ENCODE data around the gene ACOXL. TPM values are rescaled to one million over a fixed set of nuclear protein-coding genes. Genes with fewer than 3 reads are reported as not detected.

Gene ACOXL
- total and polyA plus RNA-seq, 4 donors: 4.4 to 32.8 (median 12.2) TPM

DNA sequence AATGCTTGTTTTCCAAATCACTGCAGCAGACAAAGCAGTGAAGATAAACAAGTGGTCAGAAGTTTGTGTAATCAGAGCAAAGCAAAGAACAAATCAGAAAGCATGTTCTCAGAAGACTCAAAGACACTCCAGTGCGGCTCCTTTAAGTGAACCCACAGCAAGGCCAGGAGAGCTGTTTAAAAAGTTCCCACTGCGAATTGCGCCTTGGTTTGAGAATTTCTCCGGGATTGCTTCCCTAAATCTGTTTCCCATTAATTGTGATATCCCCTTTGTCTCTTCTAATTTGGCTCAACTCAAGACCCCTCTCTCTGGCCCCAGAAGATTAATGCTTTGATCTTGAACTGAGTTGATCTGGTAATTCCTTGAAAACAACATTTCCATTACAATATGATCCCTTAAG lies 265.9 kb downstream of the ACOXL start:
- DNase-seq (peak; percentile 32 to 77 (median 76)), ATAC-seq (ENCODE audit: insufficient read depth, low FRiP score) (no peak)
- Histone ChIP-seq H3K4me3 (no peak overlapping the region), H3K4me1 (ENCODE audit: control insufficient read depth in 5 of 5, insufficient read depth in 5 of 5, low read length in 5 of 5) (peaks cover 0 to 30% (median 4%) of the 10 kb centered on the region in 5 donors), H3K9ac (ENCODE audit: insufficient read depth in 1 of 2, low read length in 2 of 2) (peak overlapping the region in 1 of 2 donors; percentile 46), H3K36me3 (ENCODE audit: control insufficient read depth in 4 of 4, insufficient read depth in 4 of 4, low read length in 4 of 4) (peaks cover 0 to 2% (median 0%) of the 10 kb centered on the region in 4 donors), H3K9me3 (ENCODE audit: control insufficient read depth in 4 of 4, insufficient read depth in 3 of 4, low read length in 3 of 4) (peaks cover 0 to 2% (median under 1%) of the 10 kb centered on the region in 4 donors), H3K27me3 (ENCODE audit: control insufficient read depth in 3 of 3, insufficient read depth in 3 of 3, low read length in 2 of 3) (no peaks in the 10 kb centered on the region), H3K27ac (ENCODE audit: low read depth in 1 of 2, low read length in 1 of 2) (no peak overlapping the region)
- WGBS, 2 donors: 43 to 74% methylated on average over 4 of the region's 4 CpGs
- TF ChIP-seq CTCF (IDR thresholded peaks at IDR 0.05; ENCODE audit: control extremely low read depth, extremely low read depth): no peak

DNA sequence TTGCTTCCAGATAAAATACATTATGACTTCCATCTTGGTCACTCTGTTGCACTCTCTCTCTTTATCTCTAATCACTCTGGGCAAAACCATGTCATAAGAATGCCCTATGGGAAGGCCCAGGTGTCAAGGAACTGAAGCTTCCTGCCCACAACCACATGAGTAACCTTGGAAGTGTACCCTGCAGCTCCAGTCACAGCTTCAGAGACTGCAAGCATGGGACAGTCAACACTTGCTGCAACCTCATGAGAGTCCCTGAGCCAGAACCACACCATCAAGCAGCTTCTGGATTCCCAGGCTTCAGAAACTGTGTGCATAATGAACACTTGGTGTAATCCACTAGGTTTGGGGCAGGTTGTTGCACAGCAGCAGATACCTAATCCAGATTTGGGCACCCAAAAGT lies 267.3 kb downstream of the ACOXL start:
- peaks cover 0 to 2% (median under 1%) of the 10 kb centered on the region in 4 donors for H3K9me3 ChIP-seq (ENCODE audit: control insufficient read depth in 4 of 4, insufficient read depth in 3 of 4, low read length in 3 of 4)
- no peak overlapping the region for H3K27ac ChIP-seq (ENCODE audit: low read depth in 1 of 2, low read length in 1 of 2)
- H3K9ac ChIP-seq (ENCODE audit: insufficient read depth in 1 of 2, low read length in 2 of 2): no peak overlapping the region
- H3K4me1 ChIP-seq (ENCODE audit: control insufficient read depth in 5 of 5, insufficient read depth in 5 of 5, low read length in 5 of 5): peaks cover 0 to 17% (median under 1%) of the 10 kb centered on the region in 5 donors
- peaks cover 0 to 2% (median 0%) of the 10 kb centered on the region in 4 donors for H3K36me3 ChIP-seq (ENCODE audit: control insufficient read depth in 4 of 4, insufficient read depth in 4 of 4, low read length in 4 of 4)
- ATAC-seq (ENCODE audit: insufficient read depth, low FRiP score) (no peak), DNase-seq (no peak)
- H3K27me3 ChIP-seq (ENCODE audit: control insufficient read depth in 3 of 3, insufficient read depth in 3 of 3, low read length in 2 of 3): no peaks in the 10 kb centered on the region
- no peak overlapping the region for H3K4me3 ChIP-seq
- TF ChIP-seq CTCF (IDR thresholded peaks at IDR 0.05; ENCODE audit: control extremely low read depth, extremely low read depth): no peak

- no peak overlapping the region for H3K4me3 ChIP-seq
- no peak for TF ChIP-seq CTCF (IDR thresholded peaks at IDR 0.05; ENCODE audit: control extremely low read depth, extremely low read depth)
- H3K9me3 ChIP-seq (ENCODE audit: control insufficient read depth in 4 of 4, insufficient read depth in 3 of 4, low read length in 3 of 4): no peaks in the 10 kb centered on the region
- no peaks in the 10 kb centered on the region for H3K27me3 ChIP-seq (ENCODE audit: control insufficient read depth in 3 of 3, insufficient read depth in 3 of 3, low read length in 2 of 3)
- no peak for DNase-seq
- peaks cover 0 to 9% (median 0%) of the 10 kb centered on the region in 5 donors for H3K4me1 ChIP-seq (ENCODE audit: control insufficient read depth in 5 of 5, insufficient read depth in 5 of 5, low read length in 5 of 5)
- H3K27ac ChIP-seq (ENCODE audit: low read depth in 1 of 2, low read length in 1 of 2): no peak overlapping the region
- H3K36me3 ChIP-seq (ENCODE audit: control insufficient read depth in 4 of 4, insufficient read depth in 4 of 4, low read length in 4 of 4): peaks cover 0 to 2% (median 0%) of the 10 kb centered on the region in 4 donors
- 87 to 97% methylated on average over 3 of the region's 3 CpGs for WGBS, 2 donors
- H3K9ac ChIP-seq (ENCODE audit: insufficient read depth in 1 of 2, low read length in 2 of 2): no peak overlapping the region
- ATAC-seq (ENCODE audit: insufficient read depth, low FRiP score): no peak
Measured at GRCh38 chr2:111005307-111005706, 272.9 kb downstream of the ACOXL start.

- Histone ChIP-seq H3K27ac (ENCODE audit: low read depth in 1 of 2, low read length in 1 of 2) (no peak overlapping the region), H3K9ac (ENCODE audit: insufficient read depth in 1 of 2, low read length in 2 of 2) (no peak overlapping the region), H3K27me3 (ENCODE audit: control insufficient read depth in 3 of 3, insufficient read depth in 3 of 3, low read length in 2 of 3) (no peaks in the 10 kb centered on the region), H3K4me3 (no peak overlapping the region), H3K9me3 (ENCODE audit: control insufficient read depth in 4 of 4, insufficient read depth in 3 of 4, low read length in 3 of 4) (no peaks in the 10 kb centered on the region), H3K4me1 (ENCODE audit: control insufficient read depth in 5 of 5, insufficient read depth in 5 of 5, low read length in 5 of 5) (peaks cover 0 to 9% (median 0%) of the 10 kb centered on the region in 5 donors), H3K36me3 (ENCODE audit: control insufficient read depth in 4 of 4, insufficient read depth in 4 of 4, low read length in 4 of 4) (peaks cover 0 to 2% (median 0%) of the 10 kb centered on the region in 4 donors)
- ATAC-seq (ENCODE audit: insufficient read depth, low FRiP score) (no peak), DNase-seq (peak in 2 of 3 donors; percentile 55 to 67)
- 76 to 85% methylated on average over 4 of the region's 4 CpGs for WGBS, 2 donors
- TF ChIP-seq CTCF (IDR thresholded peaks at IDR 0.05; ENCODE audit: control extremely low read depth, extremely low read depth): no peak
Measured at GRCh38 chr2:111005821-111006220, 273.4 kb downstream of the ACOXL start.

Measured in lung (tissue), 12 donors.